ENCODE results near the gene SLC22A8. TPM values are rescaled to one million over a fixed set of nuclear protein-coding genes. Genes with fewer than 3 reads are reported as not detected.

The SLC22A8 gene
- total and polyA plus RNA-seq, 10 donors: not detected

GRCh38 chr11:62988276-62988675, 27.4 kb downstream of the SLC22A8 start:
- H3K9me3 ChIP-seq: no peaks in the 10 kb centered on the region
- 74 to 80% (median 80%) methylated on average over 5 of the region's 5 CpGs for WGBS, 5 donors
- intact Hi-C loops (cut with DNase I; ENCODE audit: low total_unique reads): no loop called here
- H3K4me1 ChIP-seq: no peaks in the 10 kb centered on the region
- no peak overlapping the region for H3K4me3 ChIP-seq
- peaks cover 0 to 31% (median 0%) of the 10 kb centered on the region in 7 donors for H3K27me3 ChIP-seq (replicated peaks in 1 of 7)
- H3K27ac ChIP-seq: no peak overlapping the region
- TF ChIP-seq POLR2A (IDR thresholded peaks at IDR 0.05): no peak
- no peak for TF ChIP-seq CTCF (IDR thresholded peaks at IDR 0.05 in 8 of 11, conservative IDR thresholded peaks at IDR 0.05 in 3 of 11)
- TF ChIP-seq POLR2AphosphoS5 (IDR thresholded peaks at IDR 0.05): no peak
- H3K36me3 ChIP-seq: no peaks in the 10 kb centered on the region
- DNase-seq: no peak

GRCh38 chr11:62985041-62985750, 30.4 kb downstream of the SLC22A8 start:
- intact Hi-C loops (cut with DNase I; ENCODE audit: low total_unique reads): no loop called here
- TF ChIP-seq POLR2A (IDR thresholded peaks at IDR 0.05) (no peak), CTCF (IDR thresholded peaks at IDR 0.05 in 8 of 11, conservative IDR thresholded peaks at IDR 0.05 in 3 of 11) (no peak), POLR2AphosphoS5 (IDR thresholded peaks at IDR 0.05) (no peak)
- no peak overlapping the region for H3K27ac ChIP-seq
- peaks cover 0 to 43% (median 0%) of the 10 kb centered on the region in 7 donors for H3K27me3 ChIP-seq (replicated peaks in 1 of 7)
- no peaks in the 10 kb centered on the region for H3K36me3 ChIP-seq
- H3K4me1 ChIP-seq: no peaks in the 10 kb centered on the region
- 75 to 93% (median 83%) methylated on average over 3 of the region's 3 CpGs for WGBS, 5 donors
- no peak for DNase-seq
- no peaks in the 10 kb centered on the region for H3K9me3 ChIP-seq
- H3K4me3 ChIP-seq: no peak overlapping the region

GRCh38 chr11:62984451-62984991, 31.1 kb downstream of the SLC22A8 start, which contains the start of gene SLC22A6:
Gene SLC22A6, minus strand, starts transcription at chr11:62984967. Its CDS starts 277 bp downstream, at chr11:62984690.
- WGBS, 5 donors: 72 to 78% (median 77%) methylated on average over 12 to 14 of the region's 14 CpGs
- intact Hi-C loops (cut with DNase I; ENCODE audit: low total_unique reads): no loop called here
- no peaks in the 10 kb centered on the region for H3K36me3 ChIP-seq
- no peak for DNase-seq
- H3K27ac ChIP-seq: no peak within 1 kb of the TSS
- no peaks in the 10 kb centered on the region for H3K4me1 ChIP-seq
- peaks cover 0 to 43% (median 0%) of the 10 kb centered on the region in 7 donors for H3K27me3 ChIP-seq (replicated peaks in 1 of 7)
- no peak for TF ChIP-seq POLR2A (IDR thresholded peaks at IDR 0.05)
- TF ChIP-seq CTCF (IDR thresholded peaks at IDR 0.05 in 8 of 11, conservative IDR thresholded peaks at IDR 0.05 in 3 of 11): no peak
- no peak within 1 kb of the TSS for H3K4me3 ChIP-seq
- H3K9me3 ChIP-seq: no peaks in the 10 kb centered on the region

GRCh38 chr11:62983536-62984199, 32.0 kb downstream of the SLC22A8 start:
- Histone ChIP-seq H3K27me3 (replicated peaks in 1 of 7) (peaks cover 0 to 43% (median 0%) of the 10 kb centered on the region in 7 donors), H3K4me3 (no peak overlapping the region), H3K36me3 (no peaks in the 10 kb centered on the region), H3K4me1 (no peaks in the 10 kb centered on the region), H3K9me3 (no peaks in the 10 kb centered on the region), H3K27ac (no peak overlapping the region)
- DNase-seq: no peak
- TF ChIP-seq POLR2AphosphoS5 (IDR thresholded peaks at IDR 0.05): no peak
- no peak for TF ChIP-seq CTCF (IDR thresholded peaks at IDR 0.05 in 8 of 11, conservative IDR thresholded peaks at IDR 0.05 in 3 of 11)
- no peak for TF ChIP-seq POLR2A (IDR thresholded peaks at IDR 0.05)
- WGBS, 5 donors: 89 to 94% (median 90%) methylated on average over 11 to 13 of the region's 13 CpGs
- intact Hi-C loops (cut with DNase I; ENCODE audit: low total_unique reads): no loop called here

Measured in spleen (tissue), 11 donors.